ENCODE data around the gene NPM1. TPM values are rescaled to one million over a fixed set of nuclear protein-coding genes. Genes with fewer than 3 reads are reported as not detected.

The NPM1 gene
- total and polyA plus RNA-seq, 12 donors, result 376 to 1,874 (median 682) TPM

- H3K4me1 ChIP-seq (replicated peaks in 1 of 2), result peaks cover 0 to 4% of the 10 kb centered on the region in 2 donors
- H3K36me3 ChIP-seq (replicated peaks in 1 of 2), result no peaks in the 10 kb centered on the region
- H3K27ac ChIP-seq, result peak overlapping the region in 2 of 5 donors; percentile 68 to 84
- intact Hi-C loops (cut with DNase I), result no loop called here
- H3K27me3 ChIP-seq, result no peaks in the 10 kb centered on the region
- no peaks in the 10 kb centered on the region for H3K9me3 ChIP-seq (replicated peaks in 1 of 3)
- TF ChIP-seq CTCF (IDR thresholded peaks at IDR 0.05), result no peak
- no peak for TF ChIP-seq POLR2A (IDR thresholded peaks at IDR 0.05)
- H3K4me3 ChIP-seq, result peak overlapping the region in 1 of 4 donors; percentile 68
- no peak for DNase-seq
- 81 to 95% (median 85%) methylated on average over 16 to 17 of the region's 17 CpGs for WGBS, 4 donors
These were observed 63.8 kb downstream of the NPM1 start for GRCh38 chr5:171451421-171451820.

- intact Hi-C loops (cut with DNase I), result no loop called here
- no peaks in the 10 kb centered on the region for H3K27me3 ChIP-seq
- no peak for TF ChIP-seq CTCF (IDR thresholded peaks at IDR 0.05)
- TF ChIP-seq POLR2A (IDR thresholded peaks at IDR 0.05), result no peak
- 86 to 99% (median 91%) methylated on average over 9 to 11 of the region's 11 CpGs for WGBS, 4 donors
- H3K9me3 ChIP-seq (replicated peaks in 1 of 3), result no peaks in the 10 kb centered on the region
- peaks cover 0 to 4% of the 10 kb centered on the region in 2 donors for H3K4me1 ChIP-seq (replicated peaks in 1 of 2)
- no peak overlapping the region for H3K27ac ChIP-seq
- no peak overlapping the region for H3K4me3 ChIP-seq
- H3K36me3 ChIP-seq (replicated peaks in 1 of 2), result no peaks in the 10 kb centered on the region
- DNase-seq, result no peak
These were observed 65.5 kb downstream of the NPM1 start for GRCh38 chr5:171453056-171453725.

- no peaks in the 10 kb centered on the region for H3K36me3 ChIP-seq (replicated peaks in 1 of 2)
- H3K27ac ChIP-seq, result no peak overlapping the region
- peaks cover 0 to 4% of the 10 kb centered on the region in 2 donors for H3K4me1 ChIP-seq (replicated peaks in 1 of 2)
- H3K27me3 ChIP-seq, result no peaks in the 10 kb centered on the region
- intact Hi-C loops (cut with DNase I), result no loop called here
- no peak for DNase-seq
- TF ChIP-seq CTCF (IDR thresholded peaks at IDR 0.05) (no peak), POLR2A (IDR thresholded peaks at IDR 0.05) (no peak)
- no peaks in the 10 kb centered on the region for H3K9me3 ChIP-seq (replicated peaks in 1 of 3)
- 88 to 95% (median 92%) methylated on average over 2 of the region's 2 CpGs for WGBS, 4 donors
- H3K4me3 ChIP-seq, result no peak overlapping the region
These were observed 66.3 kb downstream of the NPM1 start for GRCh38 chr5:171453988-171454387.

- Histone ChIP-seq H3K27me3 (no peaks in the 10 kb centered on the region), H3K27ac (no peak overlapping the region), H3K4me3 (no peak overlapping the region), H3K9me3 (replicated peaks in 1 of 3) (no peaks in the 10 kb centered on the region), H3K4me1 (replicated peaks in 1 of 2) (peaks cover 0 to 4% of the 10 kb centered on the region in 2 donors), H3K36me3 (replicated peaks in 1 of 2) (no peaks in the 10 kb centered on the region)
- intact Hi-C loops (cut with DNase I), result no loop called here
- 83 to 87% (median 85%) methylated on average over 9 to 10 of the region's 10 CpGs for WGBS, 4 donors
- DNase-seq, result no peak
- TF ChIP-seq POLR2A (IDR thresholded peaks at IDR 0.05) (no peak), CTCF (IDR thresholded peaks at IDR 0.05) (no peak)
These were observed 66.9 kb downstream of the NPM1 start for GRCh38 chr5:171454549-171454948.
